G401.6 (cell line): ENCODE measurements around the gene RASGRP2.

ENCODE experiments used
- FAIRE-seq: peaks from 2 replicates; lab custom pipeline; 2012; peaks lifted over from hg19 to GRCh38; lab: Jason Lieb, UNC

The RASGRP2 gene

GRCh38 chr11:64743591-64744543, at the start of gene RASGRP2:
Gene RASGRP2, minus strand, starts transcription at chr11:64744142. Its CDS starts 1,276 bp downstream, at chr11:64742866.
- FAIRE-seq, result no peak

GRCh38 chr11:64792482-64792881, 48.5 kb upstream of the RASGRP2 start:
- no peak for FAIRE-seq

- no peak for FAIRE-seq
These were observed 47.9 kb upstream of the RASGRP2 start for GRCh38 chr11:64791781-64792291.

GRCh38 chr11:64790205-64791095, 46.5 kb upstream of the RASGRP2 start:
- FAIRE-seq, result no peak

- FAIRE-seq, result no peak
These were observed 45.6 kb upstream of the RASGRP2 start for GRCh38 chr11:64789331-64790204.

GRCh38 chr11:64788321-64789215, 44.6 kb upstream of the RASGRP2 start:
- no peak for FAIRE-seq

GRCh38 chr11:64787526-64788320, 43.8 kb upstream of the RASGRP2 start:
- peak; percentile 8 for FAIRE-seq

GRCh38 chr11:64786308-64786707, 42.4 kb upstream of the RASGRP2 start:
- no peak for FAIRE-seq

- FAIRE-seq, result no peak
These were observed 41.1 kb upstream of the RASGRP2 start for GRCh38 chr11:64784813-64785581.

GRCh38 chr11:64778473-64779298, 34.7 kb upstream of the RASGRP2 start, which contains the start of gene SF1:
Gene SF1, minus strand, starts transcription at chr11:64778542. Its CDS starts 150 bp downstream, at chr11:64778392.
- peak; percentile 99 for FAIRE-seq

- FAIRE-seq, result no peak
These were observed 34.2 kb upstream of the RASGRP2 start for GRCh38 chr11:64778223-64778472.

- FAIRE-seq, result no peak
These were observed 33.7 kb upstream of the RASGRP2 start for GRCh38 chr11:64777449-64778222.

- FAIRE-seq, result no peak
These were observed 32.9 kb upstream of the RASGRP2 start for GRCh38 chr11:64776875-64777274.

GRCh38 chr11:64776425-64776824, 32.5 kb upstream of the RASGRP2 start:
- no peak for FAIRE-seq

GRCh38 chr11:64774144-64774543, 30.2 kb upstream of the RASGRP2 start:
- FAIRE-seq, result no peak

- FAIRE-seq, result no peak
These were observed 28.5 kb upstream of the RASGRP2 start for GRCh38 chr11:64772303-64773018.

- FAIRE-seq, result no peak
These were observed 27.9 kb upstream of the RASGRP2 start for GRCh38 chr11:64771861-64772260.
